Skeletal muscle tissue (tissue), 4 donors: ENCODE measurements around the gene PMM1. TPM values are rescaled to one million over a fixed set of nuclear protein-coding genes. Genes with fewer than 3 reads are reported as not detected.

ENCODE experiments used
- H3K27ac ChIP-seq: one replicate; pipeline ENCODE4 v1.7.0; 2013; ENCODE audit warnings: mild to moderate bottlenecking, low read depth, low read length, inconsistent platforms
- H3K27me3 ChIP-seq, 3 donors: one replicate each; pipeline ENCODE4 v1.7.0; 2013; ENCODE audit warnings: low read length in 3 of 3; ENCODE audit not compliant: control insufficient read depth in 3 of 3, insufficient read depth in 3 of 3
- H3K36me3 ChIP-seq, 3 donors: one replicate each; pipeline ENCODE4 v1.7.0; 2013; ENCODE audit warnings: low read length in 3 of 3; ENCODE audit not compliant: control insufficient read depth in 3 of 3, insufficient read depth in 3 of 3
- H3K4me1 ChIP-seq, 3 donors: one replicate each; pipeline ENCODE4 v1.7.0; 2013; ENCODE audit warnings: low read length in 3 of 3, mild to moderate bottlenecking in 3 of 3; ENCODE audit not compliant: control insufficient read depth in 3 of 3, insufficient read depth in 3 of 3
- H3K4me3 ChIP-seq, 3 donors: one replicate each; pipeline ENCODE4 v1.7.0; 2013; ENCODE audit warnings: low read length in 3 of 3
- H3K9ac ChIP-seq, 3 donors: one replicate each; pipeline ENCODE4 v1.7.0; 2013; ENCODE audit warnings: low read length in 3 of 3, mild to moderate bottlenecking in 3 of 3, moderate library complexity in 2 of 3, low read depth in 1 of 3
- H3K9me3 ChIP-seq, 3 donors: one replicate each; pipeline ENCODE4 v1.7.0; 2013; ENCODE audit warnings: low read length in 3 of 3; ENCODE audit not compliant: control insufficient read depth in 3 of 3
- total RNA-seq: library from RNA; depleted of rRNA; stranded (reverse); fragments of >200 nt; gene quantifications from one replicate; pipeline ENCODE4 v1.2.3, GENCODE V29; 2014
- donor health status: Osteomylitis.

PMM1 gene
- total RNA-seq, 1 donor from 2014 or later = 10.4 TPM

GRCh38 chr22:41542224-41542623 is 47.4 kb downstream of the PMM1 start:
- no peaks in the 10 kb centered on the region for H3K27me3 ChIP-seq
- no peaks in the 10 kb centered on the region for H3K9me3 ChIP-seq
- no peak overlapping the region for H3K27ac ChIP-seq
- no peak overlapping the region for H3K4me3 ChIP-seq
- H3K36me3 ChIP-seq = peaks cover 0 to 16% (median 2%) of the 10 kb centered on the region in 3 donors
- no peak overlapping the region for H3K9ac ChIP-seq
- peaks cover 15 to 28% (median 17%) of the 10 kb centered on the region in 3 donors for H3K4me1 ChIP-seq

DNA sequence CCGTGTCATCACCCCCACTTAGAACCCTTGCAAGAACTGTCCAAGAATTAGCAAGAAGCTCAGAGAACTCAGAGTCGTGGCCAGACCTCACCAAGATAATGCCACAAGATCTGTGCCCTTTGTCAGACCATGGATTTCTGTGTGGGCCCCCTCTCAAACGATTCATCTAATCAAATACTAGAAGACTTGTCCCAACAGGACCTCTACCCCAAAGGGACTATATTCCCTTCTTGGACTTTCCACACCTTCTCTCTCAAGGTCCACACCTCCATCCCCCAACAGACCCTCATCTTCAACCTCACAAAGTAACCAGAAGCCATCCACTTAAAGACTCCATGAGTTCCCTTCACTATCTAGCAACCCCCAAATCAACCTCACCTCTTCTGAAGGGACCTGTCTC is 48.2 kb downstream of the PMM1 start:
- Histone ChIP-seq H3K4me3 (no peak overlapping the region), H3K27me3 (no peaks in the 10 kb centered on the region), H3K4me1 (peaks cover 15 to 28% (median 17%) of the 10 kb centered on the region in 3 donors), H3K36me3 (peaks cover 0 to 17% (median 2%) of the 10 kb centered on the region in 3 donors), H3K9me3 (no peaks in the 10 kb centered on the region), H3K9ac (no peak overlapping the region), H3K27ac (no peak overlapping the region)

- H3K27ac ChIP-seq = no peak overlapping the region
- H3K4me1 ChIP-seq = peaks cover 15 to 28% (median 17%) of the 10 kb centered on the region in 3 donors
- no peaks in the 10 kb centered on the region for H3K27me3 ChIP-seq
- peak overlapping the region in 1 of 3 donors; percentile 23 for H3K9ac ChIP-seq
- H3K9me3 ChIP-seq = no peaks in the 10 kb centered on the region
- H3K36me3 ChIP-seq = peaks cover 0 to 17% (median 2%) of the 10 kb centered on the region in 3 donors
- no peak overlapping the region for H3K4me3 ChIP-seq
These were observed 49.3 kb downstream of the PMM1 start for GRCh38 chr22:41540365-41540764.

DNA sequence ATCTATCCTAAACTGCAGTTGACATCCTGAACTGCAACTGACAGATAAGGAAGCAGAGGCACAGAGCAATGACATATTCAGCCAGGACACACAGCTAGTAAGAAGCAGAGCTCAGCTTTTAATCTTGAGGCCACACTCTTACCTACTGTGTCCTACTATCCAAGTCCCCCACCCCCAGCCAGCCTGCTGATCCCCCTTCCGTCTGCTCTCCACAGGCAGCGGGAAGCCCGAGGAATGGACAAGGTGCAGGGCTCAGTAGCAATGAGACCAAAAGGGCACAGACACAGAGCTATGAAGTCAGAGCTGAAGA is 49.7 kb downstream of the PMM1 start:
- Histone ChIP-seq H3K9me3 (no peaks in the 10 kb centered on the region), H3K9ac (peak overlapping the region in 1 of 3 donors; percentile 23), H3K4me3 (no peak overlapping the region), H3K27ac (no peak overlapping the region), H3K4me1 (peaks cover 13 to 24% (median 13%) of the 10 kb centered on the region in 3 donors), H3K27me3 (no peaks in the 10 kb centered on the region), H3K36me3 (peaks cover 0 to 17% (median 2%) of the 10 kb centered on the region in 3 donors)

GRCh38 chr22:41539146-41540005 is 50.3 kb downstream of the PMM1 start:
- no peaks in the 10 kb centered on the region for H3K27me3 ChIP-seq
- peaks cover 0 to 17% (median 2%) of the 10 kb centered on the region in 3 donors for H3K36me3 ChIP-seq
- H3K4me1 ChIP-seq = peaks cover 9 to 20% (median 10%) of the 10 kb centered on the region in 3 donors
- H3K9ac ChIP-seq = peak overlapping the region in 1 of 3 donors; percentile 23
- H3K27ac ChIP-seq = no peak overlapping the region
- no peaks in the 10 kb centered on the region for H3K9me3 ChIP-seq
- no peak overlapping the region for H3K4me3 ChIP-seq

- Histone ChIP-seq H3K9me3 (no peaks in the 10 kb centered on the region), H3K9ac (no peak overlapping the region), H3K36me3 (peaks cover 0 to 17% (median 5%) of the 10 kb centered on the region in 3 donors)
These were observed 51.1 kb downstream of the PMM1 start for GRCh38 chr22:41538583-41538982.

GRCh38 chr22:41537203-41537602 is 52.4 kb downstream of the PMM1 start:
- H3K9ac ChIP-seq = no peak overlapping the region
- no peaks in the 10 kb centered on the region for H3K9me3 ChIP-seq

More at GRCh38 chr22:41538583-41538982, 51.1 kb downstream of the PMM1 start:
- Histone ChIP-seq H3K27me3 (no peaks in the 10 kb centered on the region), H3K27ac (no peak overlapping the region), H3K4me3 (no peak overlapping the region), H3K4me1 (peaks cover 7 to 13% (median 11%) of the 10 kb centered on the region in 3 donors)

DNA sequence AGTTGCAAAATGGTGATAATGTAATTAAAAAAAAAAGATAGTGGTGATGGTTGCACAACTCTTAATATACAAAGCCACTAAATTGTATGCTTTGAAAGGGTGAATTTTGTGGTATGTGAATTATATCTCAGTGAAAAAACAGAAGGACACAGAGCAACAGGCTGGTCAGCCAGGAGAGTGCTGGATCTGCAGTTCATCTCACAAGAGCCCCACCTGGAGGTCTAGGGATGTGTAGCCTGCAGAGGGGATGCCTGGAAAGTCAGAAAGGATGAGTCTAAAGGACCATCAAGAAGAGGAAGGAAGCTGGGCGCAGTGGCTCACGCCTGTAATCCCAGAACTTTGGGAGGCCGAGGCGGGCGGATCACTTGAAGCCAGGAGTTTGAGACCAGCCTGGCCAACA is 54.4 kb downstream of the PMM1 start:
- no peaks in the 10 kb centered on the region for H3K27me3 ChIP-seq
- H3K36me3 ChIP-seq = peaks cover 24 to 36% (median 25%) of the 10 kb centered on the region in 3 donors

More at GRCh38 chr22:41537203-41537602, 52.4 kb downstream of the PMM1 start:
- no peak overlapping the region for H3K4me3 ChIP-seq
- no peak overlapping the region for H3K27ac ChIP-seq
- H3K27me3 ChIP-seq = no peaks in the 10 kb centered on the region
- H3K36me3 ChIP-seq = peaks cover 5 to 23% (median 8%) of the 10 kb centered on the region in 3 donors
- H3K4me1 ChIP-seq = peaks cover 4 to 14% (median 14%) of the 10 kb centered on the region in 3 donors

DNA sequence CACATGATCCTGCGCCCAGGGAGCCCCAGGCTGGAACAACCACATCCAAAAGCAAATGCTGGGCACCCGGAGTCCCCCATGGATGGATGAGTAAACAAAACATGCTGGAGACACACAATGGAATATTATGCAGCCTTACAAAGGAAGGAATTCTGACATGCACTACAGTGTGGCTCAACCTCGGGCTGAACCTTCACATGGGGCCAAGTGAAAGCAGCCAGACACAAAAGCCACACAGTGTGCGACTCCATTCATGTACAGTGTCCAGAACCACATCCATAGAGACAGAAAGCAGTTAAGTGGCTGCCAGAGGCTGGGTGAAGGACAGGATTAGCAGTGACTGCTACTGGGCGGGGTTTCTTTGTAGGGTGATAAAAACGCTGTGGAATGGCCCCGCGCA is 55.4 kb downstream of the PMM1 start:
- Histone ChIP-seq H3K27me3 (no peaks in the 10 kb centered on the region), H3K27ac (no peak overlapping the region), H3K4me3 (no peak overlapping the region), H3K9ac (no peak overlapping the region), H3K4me1 (peaks cover 4 to 31% (median 26%) of the 10 kb centered on the region in 3 donors), H3K9me3 (no peaks in the 10 kb centered on the region), H3K36me3 (peaks cover 30 to 34% (median 31%) of the 10 kb centered on the region in 3 donors)

More for the DNA sequence above, 54.4 kb downstream of the PMM1 start:
- H3K27ac ChIP-seq = no peak overlapping the region
- no peak overlapping the region for H3K9ac ChIP-seq
- peaks cover 4 to 31% (median 26%) of the 10 kb centered on the region in 3 donors for H3K4me1 ChIP-seq
- no peak overlapping the region for H3K4me3 ChIP-seq
- H3K9me3 ChIP-seq = no peaks in the 10 kb centered on the region
